ENCODE data around the gene MDFI.

MDFI gene

DNA sequence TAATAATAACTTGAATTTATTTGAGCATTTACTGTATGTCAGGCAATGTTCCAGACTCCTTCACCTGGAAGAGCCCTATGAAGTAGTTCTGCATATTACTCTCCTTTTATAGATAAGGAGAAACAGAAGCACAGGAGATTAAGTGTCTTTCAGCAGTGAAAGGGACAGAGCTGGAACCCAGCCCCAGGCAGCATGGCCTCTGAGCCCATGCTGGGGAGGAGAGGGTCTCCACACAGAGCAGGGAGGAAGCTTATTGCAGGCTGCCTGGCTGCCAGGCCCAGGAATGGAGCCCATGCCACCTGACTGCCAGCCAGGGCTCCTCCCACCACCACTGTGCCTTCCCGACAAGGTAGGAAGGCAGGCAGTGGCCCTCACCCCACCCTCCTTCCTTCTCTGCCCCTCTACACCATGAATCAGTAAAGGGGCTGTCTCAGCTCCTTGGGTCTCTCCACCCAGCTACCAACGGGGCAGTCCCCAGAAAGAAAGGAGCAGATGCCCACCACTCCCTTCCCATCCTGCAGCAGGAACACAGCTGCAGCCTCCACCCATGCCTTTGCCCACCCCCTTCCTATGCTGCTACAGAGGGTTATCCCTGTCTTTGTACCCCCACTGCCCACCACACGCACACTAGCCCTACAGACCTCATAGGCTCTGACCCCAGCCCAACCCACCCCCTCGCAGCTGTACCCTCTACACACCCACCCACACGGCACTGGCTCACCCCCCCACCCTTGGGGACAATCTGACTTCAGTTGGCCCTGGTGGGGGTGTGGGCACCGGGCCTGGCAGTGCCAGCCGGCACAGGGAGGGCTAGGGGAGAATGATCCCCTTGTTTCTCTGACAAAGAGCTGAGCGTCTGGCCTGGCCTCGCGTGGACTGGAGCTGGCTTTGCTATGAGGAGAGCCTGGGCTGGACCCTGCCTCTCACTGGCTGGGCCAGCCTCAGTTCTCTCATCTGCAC lies 55.3 kb downstream of the MDFI start:
- Histone ChIP-seq H3K27me3 (no peaks in the 10 kb centered on the region), H3K4me1 (no peaks in the 10 kb centered on the region), H3K9me3 (no peaks in the 10 kb centered on the region), H3K4me3 (ENCODE audit: low read depth, low read length) (no peak overlapping the region), H3K36me3 (no peaks in the 10 kb centered on the region; the same call in 1 of the 2 replicates)
- DNase-seq = no peak
- TF ChIP-seq, protein P1, sequence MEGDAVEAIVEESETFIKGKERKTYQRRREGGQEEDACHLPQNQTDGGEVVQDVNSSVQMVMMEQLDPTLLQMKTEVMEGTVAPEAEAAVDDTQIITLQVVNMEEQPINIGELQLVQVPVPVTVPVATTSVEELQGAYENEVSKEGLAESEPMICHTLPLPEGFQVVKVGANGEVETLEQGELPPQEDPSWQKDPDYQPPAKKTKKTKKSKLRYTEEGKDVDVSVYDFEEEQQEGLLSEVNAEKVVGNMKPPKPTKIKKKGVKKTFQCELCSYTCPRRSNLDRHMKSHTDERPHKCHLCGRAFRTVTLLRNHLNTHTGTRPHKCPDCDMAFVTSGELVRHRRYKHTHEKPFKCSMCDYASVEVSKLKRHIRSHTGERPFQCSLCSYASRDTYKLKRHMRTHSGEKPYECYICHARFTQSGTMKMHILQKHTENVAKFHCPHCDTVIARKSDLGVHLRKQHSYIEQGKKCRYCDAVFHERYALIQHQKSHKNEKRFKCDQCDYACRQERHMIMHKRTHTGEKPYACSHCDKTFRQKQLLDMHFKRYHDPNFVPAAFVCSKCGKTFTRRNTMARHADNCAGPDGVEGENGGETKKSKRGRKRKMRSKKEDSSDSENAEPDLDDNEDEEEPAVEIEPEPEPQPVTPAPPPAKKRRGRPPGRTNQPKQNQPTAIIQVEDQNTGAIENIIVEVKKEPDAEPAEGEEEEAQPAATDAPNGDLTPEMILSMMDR (IDR thresholded peaks at IDR 0.05; ENCODE audit: low read depth, low read length) = no peak

GRCh38 chr6:41694815-41695526 lies 56.7 kb downstream of the MDFI start:
- TF ChIP-seq, protein P1 (IDR thresholded peaks at IDR 0.05; ENCODE audit: low read depth, low read length) = no peak
- no peaks in the 10 kb centered on the region for H3K4me1 ChIP-seq
- DNase-seq = no peak
- no peaks in the 10 kb centered on the region; the same call in 1 of the 2 replicates for H3K36me3 ChIP-seq
- H3K9me3 ChIP-seq = no peaks in the 10 kb centered on the region
- no peak overlapping the region for H3K4me3 ChIP-seq (ENCODE audit: low read depth, low read length)
- no peaks in the 10 kb centered on the region for H3K27me3 ChIP-seq

GRCh38 chr6:41695825-41696224 lies 57.6 kb downstream of the MDFI start:
- H3K36me3 ChIP-seq = no peaks in the 10 kb centered on the region
- DNase-seq = no peak
- no peaks in the 10 kb centered on the region for H3K9me3 ChIP-seq
- no peaks in the 10 kb centered on the region for H3K4me1 ChIP-seq
- no peak overlapping the region for H3K4me3 ChIP-seq (ENCODE audit: low read depth, low read length)
- no peaks in the 10 kb centered on the region for H3K27me3 ChIP-seq
- TF ChIP-seq, protein P1 (IDR thresholded peaks at IDR 0.05; ENCODE audit: low read depth, low read length) = no peak

DNA sequence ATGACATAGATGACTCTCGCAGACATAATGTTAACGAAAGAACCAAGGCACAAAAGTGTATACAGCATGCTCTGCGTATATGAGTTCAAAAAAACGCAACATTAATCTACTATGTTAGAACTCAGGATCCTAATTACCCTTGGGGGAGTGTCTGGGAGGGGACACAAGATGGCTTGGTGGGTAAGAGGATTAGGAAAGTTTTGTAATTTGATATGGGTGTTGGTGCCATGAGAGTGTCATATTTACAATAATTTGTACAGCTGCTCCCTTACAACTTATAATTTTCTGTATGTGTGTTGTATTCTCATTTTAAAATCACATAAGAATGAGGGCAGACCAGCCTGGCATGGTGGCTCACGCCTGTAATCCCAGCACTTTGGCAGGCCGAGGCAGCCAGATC lies 58.5 kb downstream of the MDFI start:
- Histone ChIP-seq H3K9me3 (no peaks in the 10 kb centered on the region), H3K4me1 (no peaks in the 10 kb centered on the region)
- no peak for DNase-seq

GRCh38 chr6:41697861-41698781 lies 59.9 kb downstream of the MDFI start:
- no peaks in the 10 kb centered on the region for H3K4me1 ChIP-seq
- H3K4me3 ChIP-seq (ENCODE audit: low read depth, low read length) = no peak overlapping the region
- H3K36me3 ChIP-seq = no peaks in the 10 kb centered on the region
- TF ChIP-seq, protein P1 (IDR thresholded peaks at IDR 0.05; ENCODE audit: low read depth, low read length) = no peak
- no peak for DNase-seq
- H3K9me3 ChIP-seq = no peaks in the 10 kb centered on the region
- no peaks in the 10 kb centered on the region for H3K27me3 ChIP-seq

More for the DNA sequence above, 58.5 kb downstream of the MDFI start:
- TF ChIP-seq, protein P1 (IDR thresholded peaks at IDR 0.05; ENCODE audit: low read depth, low read length) = no peak
- Histone ChIP-seq H3K27me3 (no peaks in the 10 kb centered on the region), H3K36me3 (no peaks in the 10 kb centered on the region), H3K4me3 (ENCODE audit: low read depth, low read length) (no peak overlapping the region)

All from BE2C (cell line).